Panc1 (cell line): ENCODE measurements around the gene CDK5RAP2. TPM values are rescaled to one million over a fixed set of nuclear protein-coding genes. Genes with fewer than 3 reads are reported as not detected.

Source experiments
- ATAC-seq: fragments of 200-7000 bp; cut with Tn5 transposase; 2 replicates; pipeline ENCODE4 v1.9.1; 2020; ENCODE audit warnings: mild to moderate bottlenecking, moderate library complexity
- BruUV-seq: library from RNA; stranded (reverse); fragments of 400-500 nt; replicated peaks from 2 replicates; lab custom pipeline; 2021; lab: Mats Ljungman, UMichigan
- CTCF ChIA-PET: fragments of 300-600 bp; sonication (Branson Sonifier 250); formaldehyde crosslinking; loops from one replicate; lab custom pipeline; 2022; ENCODE audit warnings: antibody characterized with exemption; lab: Charles Lee
- POLR2A ChIA-PET: fragments of 300-600 bp; sonication (Branson Sonifier 250); formaldehyde crosslinking; loops from one replicate; lab custom pipeline; 2022; ENCODE audit warnings: antibody characterized with exemption; lab: Charles Lee
- DNase-seq: peaks from one replicate; pipeline ENCODE4 v3.0.0-alpha.2; 2010; ENCODE audit warnings: low read depth, low spot score
- H3K27ac ChIP-seq: 2 replicates; pipeline ENCODE4 v1.5.1; 2011; ENCODE audit warnings: mild to moderate bottlenecking, low read length, inconsistent platforms
- H3K27me3 ChIP-seq: fragments of 200-500 bp; sonication (Bioruptor generic); 2 replicates; pipeline ENCODE4 v1.6.0; 2014; ENCODE audit warnings: low read length, inconsistent platforms; ENCODE audit not compliant: control insufficient read depth, insufficient read depth
- H3K36me3 ChIP-seq: fragments of 200-500 bp; sonication (Bioruptor generic); 2 replicates; pipeline ENCODE4 v1.5.1; 2014; ENCODE audit warnings: inconsistent platforms, mild to moderate bottlenecking, low read length, moderate library complexity; ENCODE audit not compliant: control insufficient read depth, insufficient read depth
- H3K4me1 ChIP-seq: 2 replicates; pipeline ENCODE4 v1.5.1; 2011; ENCODE audit warnings: inconsistent platforms, mild to moderate bottlenecking, low read length, moderate library complexity; ENCODE audit not compliant: control insufficient read depth, insufficient read depth
- H3K4me3 ChIP-seq, 2 experiments: 2 replicates each; pipeline ENCODE4 v1.5.1; 2011 to 2012; ENCODE audit warnings: low read depth in 2 of 2, low read length in 2 of 2, mild to moderate bottlenecking in 2 of 2, inconsistent platforms in 1 of 2, moderate library complexity in 1 of 2
- H3K9me3 ChIP-seq: fragments of 200-500 bp; sonication (Bioruptor generic); 2 replicates; pipeline ENCODE4 v1.5.1; 2014; ENCODE audit warnings: low read depth, mild to moderate bottlenecking, inconsistent platforms, low read length, moderate library complexity; ENCODE audit not compliant: control insufficient read depth, insufficient read depth
- POLR2AphosphoS5 ChIP-seq: IDR thresholded peaks from 2 replicates; pipeline ENCODE4 v1.6.1; 2012; ENCODE audit warnings: mild to moderate bottlenecking, low read depth, low read length, moderate library complexity
- SIN3A ChIP-seq: IDR thresholded peaks from 2 replicates; pipeline ENCODE4 v1.6.1; 2012; ENCODE audit warnings: low read depth, mild to moderate bottlenecking, low read length, moderate library complexity, borderline replicate concordance; ENCODE audit not compliant: insufficient read depth
- TCF7L2 ChIP-seq: IDR thresholded peaks from 2 replicates; pipeline ENCODE4 v1.6.1; 2011; ENCODE audit warnings: mild to moderate bottlenecking, low read depth, low read length, inconsistent platforms
- in situ Hi-C: cut with HindIII; loops from 2 replicates; pipeline ENCODE4 v1.10.0; 2016; ENCODE audit warnings: low sequenced_read_pairs, low pct_unique_long_range_greater_than_20kb
- intact Hi-C: fragments of 100-400 bp; cut with micrococcal nuclease; formaldehyde crosslinking; loops from one replicate; pipeline ENCODE4 v1.10.0; 2022; ENCODE audit not compliant: unreplicated experiment
- total RNA-seq: library from RNA; stranded (reverse); gene quantifications from one replicate; pipeline ENCODE4 v1.2.1, GENCODE V29; 2021; ENCODE audit not compliant: unreplicated experiment
- TF ChIP-seq, protein P1 (sequence below): fragments of 450-650 bp; IDR thresholded peaks from 2 replicates; pipeline ENCODE4 v1.5.1; 2017; ENCODE audit warnings: mild to moderate bottlenecking
- TF ChIP-seq, protein P2 (sequence below), 2 experiments: IDR thresholded peaks; 2 replicates each; pipeline ENCODE4 v1.6.1; 2011 to 2012; ENCODE audit warnings: low read depth in 2 of 2, control low read depth in 1 of 2, low read length in 1 of 2, mild to moderate bottlenecking in 1 of 2, moderate library complexity in 1 of 2; ENCODE audit not compliant: insufficient read depth in 1 of 2

Gene CDK5RAP2
- total RNA-seq, 1 experiment from 2014 or later, result 47.7 TPM

DNA sequence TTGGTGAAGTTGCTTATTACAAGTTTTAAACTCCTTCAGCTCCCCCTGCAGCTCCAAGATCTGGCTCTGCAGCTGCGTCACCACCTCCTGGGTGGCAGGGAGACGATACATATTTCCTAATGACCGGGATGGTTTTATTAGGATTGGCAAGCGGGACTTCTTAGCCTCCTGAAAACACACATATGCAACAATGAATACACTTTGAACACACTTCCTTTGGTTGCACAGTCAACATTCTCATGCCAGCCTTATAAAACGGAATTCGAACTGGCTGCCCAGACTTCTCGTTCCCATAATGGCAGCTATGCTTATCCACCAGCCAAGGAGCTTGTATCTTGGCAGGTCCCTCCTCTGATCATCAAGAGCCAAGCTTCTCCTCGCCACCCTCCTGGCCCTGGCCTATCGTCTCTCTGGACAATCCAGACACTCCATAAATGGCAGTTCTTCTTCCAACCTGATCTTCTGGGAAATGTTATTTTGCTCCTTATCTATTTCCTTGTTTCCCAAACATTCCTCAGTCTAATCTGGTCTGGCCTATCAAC is 131.9 kb downstream of the CDK5RAP2 start:
- CTCF ChIA-PET, result no interaction called here
- H3K4me3 ChIP-seq, result no peak overlapping the region
- intact Hi-C loops (no loop called here), in situ Hi-C loops (no loop called here)
- ATAC-seq (no peak), DNase-seq (no peak)
- POLR2A ChIA-PET, result no interaction called here
- H3K9me3 ChIP-seq, result no peaks in the 10 kb centered on the region
- no peaks in the 10 kb centered on the region for H3K4me1 ChIP-seq
- BruUV-seq, result no TSS peak
- H3K27ac ChIP-seq, result no peak overlapping the region
- peaks cover 2% of the 10 kb centered on the region; the same call in 1 of the 2 replicates for H3K36me3 ChIP-seq
- no peaks in the 10 kb centered on the region for H3K27me3 ChIP-seq
- TF ChIP-seq TCF7L2 (no peak), POLR2AphosphoS5 (no peak), SIN3A (no peak)
- TF ChIP-seq, protein P1, sequence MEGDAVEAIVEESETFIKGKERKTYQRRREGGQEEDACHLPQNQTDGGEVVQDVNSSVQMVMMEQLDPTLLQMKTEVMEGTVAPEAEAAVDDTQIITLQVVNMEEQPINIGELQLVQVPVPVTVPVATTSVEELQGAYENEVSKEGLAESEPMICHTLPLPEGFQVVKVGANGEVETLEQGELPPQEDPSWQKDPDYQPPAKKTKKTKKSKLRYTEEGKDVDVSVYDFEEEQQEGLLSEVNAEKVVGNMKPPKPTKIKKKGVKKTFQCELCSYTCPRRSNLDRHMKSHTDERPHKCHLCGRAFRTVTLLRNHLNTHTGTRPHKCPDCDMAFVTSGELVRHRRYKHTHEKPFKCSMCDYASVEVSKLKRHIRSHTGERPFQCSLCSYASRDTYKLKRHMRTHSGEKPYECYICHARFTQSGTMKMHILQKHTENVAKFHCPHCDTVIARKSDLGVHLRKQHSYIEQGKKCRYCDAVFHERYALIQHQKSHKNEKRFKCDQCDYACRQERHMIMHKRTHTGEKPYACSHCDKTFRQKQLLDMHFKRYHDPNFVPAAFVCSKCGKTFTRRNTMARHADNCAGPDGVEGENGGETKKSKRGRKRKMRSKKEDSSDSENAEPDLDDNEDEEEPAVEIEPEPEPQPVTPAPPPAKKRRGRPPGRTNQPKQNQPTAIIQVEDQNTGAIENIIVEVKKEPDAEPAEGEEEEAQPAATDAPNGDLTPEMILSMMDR, result no peak
- TF ChIP-seq, protein P2, sequence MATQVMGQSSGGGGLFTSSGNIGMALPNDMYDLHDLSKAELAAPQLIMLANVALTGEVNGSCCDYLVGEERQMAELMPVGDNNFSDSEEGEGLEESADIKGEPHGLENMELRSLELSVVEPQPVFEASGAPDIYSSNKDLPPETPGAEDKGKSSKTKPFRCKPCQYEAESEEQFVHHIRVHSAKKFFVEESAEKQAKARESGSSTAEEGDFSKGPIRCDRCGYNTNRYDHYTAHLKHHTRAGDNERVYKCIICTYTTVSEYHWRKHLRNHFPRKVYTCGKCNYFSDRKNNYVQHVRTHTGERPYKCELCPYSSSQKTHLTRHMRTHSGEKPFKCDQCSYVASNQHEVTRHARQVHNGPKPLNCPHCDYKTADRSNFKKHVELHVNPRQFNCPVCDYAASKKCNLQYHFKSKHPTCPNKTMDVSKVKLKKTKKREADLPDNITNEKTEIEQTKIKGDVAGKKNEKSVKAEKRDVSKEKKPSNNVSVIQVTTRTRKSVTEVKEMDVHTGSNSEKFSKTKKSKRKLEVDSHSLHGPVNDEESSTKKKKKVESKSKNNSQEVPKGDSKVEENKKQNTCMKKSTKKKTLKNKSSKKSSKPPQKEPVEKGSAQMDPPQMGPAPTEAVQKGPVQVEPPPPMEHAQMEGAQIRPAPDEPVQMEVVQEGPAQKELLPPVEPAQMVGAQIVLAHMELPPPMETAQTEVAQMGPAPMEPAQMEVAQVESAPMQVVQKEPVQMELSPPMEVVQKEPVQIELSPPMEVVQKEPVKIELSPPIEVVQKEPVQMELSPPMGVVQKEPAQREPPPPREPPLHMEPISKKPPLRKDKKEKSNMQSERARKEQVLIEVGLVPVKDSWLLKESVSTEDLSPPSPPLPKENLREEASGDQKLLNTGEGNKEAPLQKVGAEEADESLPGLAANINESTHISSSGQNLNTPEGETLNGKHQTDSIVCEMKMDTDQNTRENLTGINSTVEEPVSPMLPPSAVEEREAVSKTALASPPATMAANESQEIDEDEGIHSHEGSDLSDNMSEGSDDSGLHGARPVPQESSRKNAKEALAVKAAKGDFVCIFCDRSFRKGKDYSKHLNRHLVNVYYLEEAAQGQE (IDR thresholded peaks at IDR 0.05; ENCODE audit: insufficient read depth in 1 of 2, low read depth in 2 of 2, low read length in 1 of 2), result no peak

DNA sequence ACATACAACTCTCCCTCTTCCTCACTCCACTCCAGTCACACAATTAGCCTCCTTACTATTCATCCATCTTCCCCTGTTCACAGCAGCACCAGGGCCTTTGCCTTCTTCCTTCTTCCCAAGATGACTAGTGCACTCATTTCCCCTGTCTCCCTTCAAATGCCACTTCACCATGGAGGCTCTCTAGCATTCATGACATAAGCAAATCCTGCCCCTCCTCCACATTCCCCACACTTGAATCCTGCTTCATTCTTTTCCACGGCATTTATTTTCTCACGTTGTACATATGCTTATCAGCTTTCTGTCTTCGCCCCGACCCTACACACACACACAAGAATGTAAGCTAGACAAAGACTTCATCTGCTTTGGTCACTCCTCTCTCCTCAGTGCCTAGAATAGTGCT is 133.3 kb downstream of the CDK5RAP2 start:
- CTCF ChIA-PET, result no interaction called here
- peaks cover 2% of the 10 kb centered on the region; the same call in 1 of the 2 replicates for H3K36me3 ChIP-seq
- in situ Hi-C loops, result no loop called here

More for the DNA sequence above, 133.3 kb downstream of the CDK5RAP2 start:
- Histone ChIP-seq H3K4me3 (no peak overlapping the region), H3K27ac (no peak overlapping the region), H3K9me3 (no peaks in the 10 kb centered on the region), H3K4me1 (no peaks in the 10 kb centered on the region), H3K27me3 (no peaks in the 10 kb centered on the region)
- ATAC-seq (no peak), DNase-seq (no peak)
- intact Hi-C loops, result no loop called here
- POLR2A ChIA-PET, result interaction anchor here (0.7 kb wide), 1 partner anchor 25 kb away, joined by 5 read pairs; no protein-coding TSS in a partner anchor
- TF ChIP-seq SIN3A (no peak), POLR2AphosphoS5 (no peak), TCF7L2 (no peak)
- TF ChIP-seq, protein P1, result no peak
- TF ChIP-seq, protein P2 (IDR thresholded peaks at IDR 0.05; ENCODE audit: insufficient read depth in 1 of 2, low read depth in 2 of 2, low read length in 1 of 2), result no peak
- BruUV-seq, result no TSS peak
